DOHH2 (cell line): Measurements from ENCODE around the gene POLDIP3.
A peak's percentile ranks its signal among the peaks of the same experiment; 100 is the strongest.

Source experiments
- H3F3A ChIP-seq: fragments of 200-600 bp; sonication (generic), shearing (Covaris generic); 2 replicates; pipeline ENCODE4 v1.6.0; 2016; ENCODE audit warnings: antibody characterized with exemption, mild to moderate bottlenecking; ENCODE audit not compliant: control insufficient read depth, insufficient read depth
- H3K27ac ChIP-seq: fragments of 200-600 bp; sonication (generic); 2 replicates; pipeline ENCODE4 v1.5.1; 2014; ENCODE audit warnings: low read depth, mild to moderate bottlenecking, low read length, moderate library complexity
- H3K27me3 ChIP-seq: fragments of 200-600 bp; sonication (generic); 2 replicates; pipeline ENCODE4 v1.6.1; 2014; ENCODE audit warnings: mild to moderate bottlenecking, low read length, mixed read lengths; ENCODE audit not compliant: control insufficient read depth
- H3K36me3 ChIP-seq: fragments of 200-600 bp; sonication (generic); 2 replicates; pipeline ENCODE4 v1.6.1; 2014; ENCODE audit warnings: mild to moderate bottlenecking, low read length, moderate library complexity, mixed read lengths; ENCODE audit not compliant: control insufficient read depth
- H3K4me1 ChIP-seq: fragments of 200-600 bp; sonication (generic); 2 replicates; pipeline ENCODE4 v1.6.1; 2014; ENCODE audit warnings: mild to moderate bottlenecking, low read length, mixed read lengths; ENCODE audit not compliant: control insufficient read depth
- H3K4me2 ChIP-seq: fragments of 200-600 bp; sonication (generic); 2 replicates; pipeline ENCODE4 v1.6.0; 2014; ENCODE audit warnings: mild to moderate bottlenecking, low read length, moderate library complexity
- H3K4me3 ChIP-seq: fragments of 200-600 bp; sonication (generic); 2 replicates; pipeline ENCODE4 v1.5.1; 2014; ENCODE audit warnings: mild to moderate bottlenecking, low read length, mixed read lengths
- H3K79me2 ChIP-seq: fragments of 200-600 bp; sonication (generic); 2 replicates; pipeline ENCODE4 v1.6.1; 2014; ENCODE audit warnings: mild to moderate bottlenecking, low read length, mixed read lengths; ENCODE audit not compliant: control insufficient read depth
- H3K9me2 ChIP-seq: fragments of 200-600 bp; sonication (generic); replicated peaks from 2 replicates; pipeline ENCODE4 v1.6.1; 2014; ENCODE audit warnings: mild to moderate bottlenecking, low read length, mixed read lengths; ENCODE audit not compliant: control insufficient read depth
- H3K9me3 ChIP-seq: fragments of 200-600 bp; sonication (generic); 2 replicates; pipeline ENCODE4 v1.6.1; 2014; ENCODE audit warnings: antibody characterized with exemption, low read length, mixed read lengths; ENCODE audit not compliant: control insufficient read depth, insufficient read depth
- H4K20me1 ChIP-seq: fragments of 200-600 bp; sonication (generic); 2 replicates; pipeline ENCODE4 v1.6.0; 2014; ENCODE audit warnings: low read depth, mild to moderate bottlenecking, antibody characterized with exemption, low read length, moderate library complexity; ENCODE audit not compliant: control insufficient read depth, insufficient read depth
- EZH2phosphoT487 ChIP-seq: fragments of 200-600 bp; sonication (generic); IDR thresholded peaks from 2 replicates; pipeline ENCODE4 v1.6.1; 2017; ENCODE audit warnings: borderline replicate concordance, mild to moderate bottlenecking, antibody characterized with exemption, low read length, moderate library complexity, mixed read lengths
- TF ChIP-seq, protein P1 (sequence below): fragments of 200-600 bp; sonication (generic); IDR thresholded peaks from one replicate; pipeline ENCODE4 v1.5.1; 2014; ENCODE audit warnings: antibody characterized with exemption, mild to moderate bottlenecking, low read depth, low read length; ENCODE audit not compliant: poor library complexity, severe bottlenecking

Gene POLDIP3

DNA sequence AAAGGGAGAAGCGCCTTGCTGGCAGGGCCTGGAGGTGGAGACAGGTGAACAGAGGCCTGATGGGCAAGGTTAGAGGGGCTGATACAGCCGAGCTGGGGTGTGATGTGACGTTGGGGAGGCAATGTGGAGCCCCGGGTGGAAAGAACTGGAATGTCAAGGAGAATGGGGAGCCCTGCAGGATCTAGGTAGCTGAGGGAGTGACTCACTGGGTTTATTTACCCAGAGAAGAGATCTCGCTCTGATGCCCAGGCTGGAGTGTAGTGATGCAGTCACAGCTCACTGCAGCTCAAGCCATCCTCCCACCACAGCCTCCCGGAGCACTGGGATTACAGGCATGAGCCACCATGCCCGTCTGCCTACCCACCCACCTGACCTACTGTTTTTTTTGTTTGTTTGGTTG is 36.5 kb upstream of the POLDIP3 start:
- TF ChIP-seq EZH2phosphoT487 = no peak
- TF ChIP-seq, protein P1, sequence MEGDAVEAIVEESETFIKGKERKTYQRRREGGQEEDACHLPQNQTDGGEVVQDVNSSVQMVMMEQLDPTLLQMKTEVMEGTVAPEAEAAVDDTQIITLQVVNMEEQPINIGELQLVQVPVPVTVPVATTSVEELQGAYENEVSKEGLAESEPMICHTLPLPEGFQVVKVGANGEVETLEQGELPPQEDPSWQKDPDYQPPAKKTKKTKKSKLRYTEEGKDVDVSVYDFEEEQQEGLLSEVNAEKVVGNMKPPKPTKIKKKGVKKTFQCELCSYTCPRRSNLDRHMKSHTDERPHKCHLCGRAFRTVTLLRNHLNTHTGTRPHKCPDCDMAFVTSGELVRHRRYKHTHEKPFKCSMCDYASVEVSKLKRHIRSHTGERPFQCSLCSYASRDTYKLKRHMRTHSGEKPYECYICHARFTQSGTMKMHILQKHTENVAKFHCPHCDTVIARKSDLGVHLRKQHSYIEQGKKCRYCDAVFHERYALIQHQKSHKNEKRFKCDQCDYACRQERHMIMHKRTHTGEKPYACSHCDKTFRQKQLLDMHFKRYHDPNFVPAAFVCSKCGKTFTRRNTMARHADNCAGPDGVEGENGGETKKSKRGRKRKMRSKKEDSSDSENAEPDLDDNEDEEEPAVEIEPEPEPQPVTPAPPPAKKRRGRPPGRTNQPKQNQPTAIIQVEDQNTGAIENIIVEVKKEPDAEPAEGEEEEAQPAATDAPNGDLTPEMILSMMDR = no peak
- Histone ChIP-seq H3F3A (no peaks in the 10 kb centered on the region), H3K79me2 (peaks cover 32% of the 10 kb centered on the region), H3K9me2 (no peaks in the 10 kb centered on the region), H3K4me1 (peaks cover 63% of the 10 kb centered on the region), H3K4me3 (no peak overlapping the region), H3K36me3 (peaks cover 3% of the 10 kb centered on the region; the same call in 1 of the 2 replicates), H3K4me2 (no peak overlapping the region), H3K27ac (no peak overlapping the region), H3K27me3 (no peaks in the 10 kb centered on the region), H3K9me3 (no peaks in the 10 kb centered on the region), H4K20me1 (peaks cover 10% of the 10 kb centered on the region; the same call in 1 of the 2 replicates)

DNA sequence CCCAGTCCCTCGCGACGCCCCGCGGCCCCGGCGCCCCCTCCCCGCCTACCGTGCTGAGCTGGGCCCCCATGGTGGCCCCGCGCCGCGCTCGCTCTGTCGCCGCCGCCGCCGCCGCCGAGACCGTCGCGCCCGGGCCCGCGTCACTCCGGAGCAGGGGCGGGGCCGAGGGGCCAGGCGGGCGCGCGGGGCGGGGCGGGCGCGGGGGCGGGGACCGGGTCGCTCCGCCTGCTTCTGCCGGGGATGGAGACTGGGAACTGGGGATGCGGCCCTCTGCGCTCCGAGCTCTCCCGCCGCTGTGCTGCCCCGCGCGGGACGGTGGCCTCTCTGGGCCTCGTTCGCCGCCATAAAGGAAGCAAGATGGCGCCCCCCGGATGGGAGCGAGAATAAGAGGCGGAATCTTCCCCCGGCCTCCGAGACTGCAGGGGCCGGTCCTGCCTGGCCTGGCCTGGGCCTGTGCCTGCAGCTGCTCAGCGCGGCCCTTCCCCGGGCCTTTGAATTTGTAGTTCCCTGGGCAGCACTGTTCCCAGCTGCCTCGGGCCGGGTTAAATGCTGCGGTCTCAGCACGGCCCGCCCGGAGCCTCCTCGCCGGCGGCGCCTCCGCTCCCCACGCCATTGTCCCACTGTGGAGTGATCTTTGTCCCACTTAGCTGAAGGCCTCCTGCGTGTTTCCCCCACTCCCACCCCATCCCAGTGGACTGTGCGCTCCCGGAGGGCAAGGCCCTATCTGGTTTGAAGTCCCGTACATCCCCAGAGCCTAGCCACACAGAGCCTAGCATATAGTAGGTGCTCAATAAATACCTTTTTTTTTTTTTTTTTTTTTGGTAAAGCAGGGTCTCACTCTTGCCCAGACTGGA is 34.8 kb upstream of the POLDIP3 start, which contains the start of gene CYB5R3:
TSS of gene CYB5R3 (minus strand) at position 147 of the 854 bp plus-strand sequence. CDS start at position 70, 77 bp downstream.
- TF ChIP-seq EZH2phosphoT487 = no peak
- TF ChIP-seq, protein P1 = no peak
- no peaks in the 10 kb centered on the region for H3K9me3 ChIP-seq

DNA sequence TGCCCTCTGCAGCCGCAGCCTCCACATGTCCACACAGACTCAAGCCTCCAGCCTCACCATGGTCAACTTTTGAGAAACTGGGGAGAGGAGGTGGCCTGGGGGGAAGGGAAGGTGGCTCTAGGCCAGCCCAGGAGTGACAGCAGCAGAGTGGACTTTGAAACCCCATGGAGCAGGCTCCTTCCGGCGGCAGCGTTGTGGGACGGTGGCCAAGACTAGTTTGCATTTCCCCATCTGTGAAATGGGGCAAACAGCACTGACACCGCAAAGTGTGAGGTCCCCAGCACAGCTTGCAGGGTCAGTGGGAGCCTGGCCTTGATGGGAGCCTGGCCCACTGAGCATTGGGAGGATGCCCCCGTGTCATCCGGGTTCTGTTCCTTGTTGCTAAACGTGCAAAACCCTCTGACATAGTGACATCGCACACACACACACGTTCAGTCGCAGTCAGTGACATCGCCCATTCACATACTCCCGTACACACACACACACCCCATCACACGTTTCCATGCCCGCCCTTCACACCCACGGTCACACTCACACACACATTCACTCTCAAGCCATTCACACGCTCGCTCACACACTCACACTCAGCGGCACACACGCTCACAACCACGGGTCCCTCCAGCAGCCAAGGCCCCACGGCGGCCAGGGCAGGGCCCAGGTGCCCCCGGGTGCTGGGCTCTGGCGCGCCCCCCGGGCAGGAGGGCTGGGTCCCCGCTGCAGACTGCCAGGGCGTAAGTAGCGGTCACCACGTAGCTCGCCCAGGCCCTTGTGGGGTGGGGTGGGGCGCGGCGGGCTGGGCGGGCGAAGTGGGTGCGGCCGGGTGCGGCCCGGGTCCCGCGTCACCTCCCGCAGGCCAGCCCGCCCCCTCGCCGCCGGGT is 33.9 kb upstream of the POLDIP3 start:
- Histone ChIP-seq H3K36me3 (peaks cover 3% of the 10 kb centered on the region; the same call in 1 of the 2 replicates), H3K79me2 (peaks cover 58% of the 10 kb centered on the region), H4K20me1 (peaks cover 10% of the 10 kb centered on the region; the same call in 1 of the 2 replicates), H3K4me2 (peak overlapping the region; percentile 99), H3K4me1 (peaks cover 63% of the 10 kb centered on the region), H3K27me3 (no peaks in the 10 kb centered on the region), H3K4me3 (peak overlapping the region; percentile 100), H3K27ac (no peak overlapping the region), H3F3A (no peaks in the 10 kb centered on the region), H3K9me3 (no peaks in the 10 kb centered on the region), H3K9me2 (no peaks in the 10 kb centered on the region)
- TF ChIP-seq EZH2phosphoT487 = no peak
- TF ChIP-seq, protein P1 = no peak

More for the DNA sequence above, 34.8 kb upstream of the POLDIP3 start, which contains the start of gene CYB5R3:
- Histone ChIP-seq H3F3A (no peaks in the 10 kb centered on the region), H3K9me2 (no peaks in the 10 kb centered on the region), H3K4me2 (peak within 1 kb of the TSS; percentile 99), H3K4me1 (peaks cover 63% of the 10 kb centered on the region), H3K79me2 (peaks cover 49% of the 10 kb centered on the region), H3K27ac (peak within 1 kb of the TSS; percentile 59), H4K20me1 (peaks cover 10% of the 10 kb centered on the region; the same call in 1 of the 2 replicates), H3K27me3 (no peaks in the 10 kb centered on the region), H3K36me3 (peaks cover 3% of the 10 kb centered on the region; the same call in 1 of the 2 replicates), H3K4me3 (peak within 1 kb of the TSS; percentile 100)
